Renal cortex interstitium (tissue), 11 donors: Measurements from ENCODE around the gene DIS3L. TPM values are rescaled to one million over a fixed set of nuclear protein-coding genes. Genes with fewer than 3 reads are reported as not detected.
A peak's percentile ranks its signal among the peaks of the same experiment; 100 is the strongest.
"Not testable (repeated sequence)": the region's sequence is repeated elsewhere in the genome, so short reads cannot be mapped to it uniquely, and the experiment has no call there.

Source experiments
- DNase-seq, 11 donors: peaks; one replicate each; pipeline ENCODE4 v3.0.0-alpha.2; 2013; ENCODE audit warnings: low read depth in 9 of 11, low spot score in 4 of 11; ENCODE audit errors: extremely low read depth in 1 of 11
- polyA plus RNA-seq, 3 donors: library from polyadenylated mRNA; unstranded; fragments of 120-200 nt; gene quantifications; one replicate each; pipeline ENCODE4 v1.2.1, GENCODE V29; 2013; ENCODE audit not compliant: insufficient read length in 3 of 3

The DIS3L gene
- polyA plus RNA-seq, 3 donors: 34.1 to 43.6 (median 39.9) TPM

DNA sequence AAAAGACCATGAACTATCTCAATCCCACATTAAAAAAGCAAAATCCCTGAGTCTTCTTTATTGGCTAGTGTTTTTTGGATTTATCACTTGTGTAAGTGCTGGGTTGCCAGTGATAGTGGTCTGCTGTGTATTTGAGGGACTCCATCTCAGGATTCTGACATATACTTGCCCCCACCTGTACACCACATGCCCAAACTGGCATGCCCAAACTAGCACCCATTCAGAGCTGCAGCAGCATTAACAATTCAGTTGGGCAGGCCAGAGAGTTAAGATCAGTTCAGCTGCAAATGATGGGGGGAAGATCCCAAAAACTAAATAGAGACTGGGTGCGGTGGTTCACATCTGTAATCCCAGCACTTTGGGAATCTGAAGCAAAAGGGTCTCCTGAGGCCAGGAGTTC, 69.4 kb downstream of the DIS3L start:
- no peak for DNase-seq

DNA sequence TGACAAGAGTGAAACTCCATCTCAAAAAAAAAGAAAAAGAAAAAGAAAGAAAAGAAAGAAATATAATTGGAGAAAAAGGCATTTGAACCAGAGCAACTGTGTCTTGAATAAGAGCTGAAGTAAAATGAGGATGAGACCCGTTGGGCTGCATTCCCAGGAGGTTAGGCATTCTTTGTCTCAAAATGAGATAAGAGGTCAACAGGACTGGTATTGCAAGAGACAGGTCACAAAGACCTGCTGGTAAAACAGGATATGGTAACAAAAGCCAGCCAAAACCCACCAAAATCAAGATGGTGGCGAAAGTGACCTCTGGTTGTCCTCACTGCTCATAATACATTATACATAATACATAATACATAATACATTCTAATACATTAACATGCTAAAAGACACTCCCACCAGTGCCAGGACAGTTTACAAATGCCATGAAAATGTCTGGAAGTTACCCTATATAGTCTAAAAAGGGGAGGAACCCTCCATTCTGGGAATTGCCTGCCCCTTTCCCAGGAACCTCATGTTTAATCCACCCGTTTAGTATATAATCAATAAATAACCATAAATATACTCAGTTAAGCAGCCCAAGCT, 71.7 kb downstream of the DIS3L start:
- DNase-seq: no peak

DNA sequence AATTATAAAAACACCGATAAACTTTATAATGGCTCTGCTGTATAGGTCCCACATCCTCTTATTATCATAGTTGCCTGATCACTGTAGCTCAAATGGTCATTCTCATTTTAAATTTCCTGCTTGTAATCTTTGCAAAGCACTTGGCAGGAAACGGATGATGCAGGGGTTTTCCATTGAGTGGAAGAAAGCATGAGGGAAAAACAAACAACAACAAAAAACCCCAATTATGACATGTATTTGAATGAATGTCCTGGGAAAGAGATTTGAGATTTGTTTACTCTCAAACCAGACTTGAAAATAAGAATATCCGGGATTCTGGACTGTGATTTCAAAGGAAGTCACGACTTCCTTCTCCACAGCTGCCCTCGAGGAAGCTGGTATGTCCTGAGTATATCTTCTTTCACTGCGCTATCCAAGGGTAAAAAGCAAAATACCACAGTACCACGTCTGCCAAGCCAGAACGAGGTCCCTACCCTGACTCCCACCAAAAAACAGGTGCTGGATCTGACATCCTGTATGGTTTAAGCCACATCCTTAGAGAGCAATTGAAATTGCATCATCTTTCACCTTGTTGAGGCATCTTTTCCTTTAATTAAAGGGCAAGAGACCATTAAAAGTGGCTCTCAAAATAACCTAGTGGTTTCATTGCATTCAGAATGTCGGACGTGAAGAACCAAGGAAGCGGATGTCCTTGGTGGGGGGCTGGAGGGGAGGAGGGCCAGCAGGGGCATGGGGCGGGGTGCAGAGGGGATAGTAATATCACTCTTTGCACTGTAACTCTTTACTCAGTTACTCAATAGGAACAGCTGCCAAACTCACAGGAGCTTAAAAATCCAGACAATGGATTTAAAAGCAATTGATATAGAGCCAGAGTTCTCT, 76.6 kb downstream of the DIS3L start:
- DNase-seq: peak in 2 of 11 donors; percentile 7 to 12

DNA sequence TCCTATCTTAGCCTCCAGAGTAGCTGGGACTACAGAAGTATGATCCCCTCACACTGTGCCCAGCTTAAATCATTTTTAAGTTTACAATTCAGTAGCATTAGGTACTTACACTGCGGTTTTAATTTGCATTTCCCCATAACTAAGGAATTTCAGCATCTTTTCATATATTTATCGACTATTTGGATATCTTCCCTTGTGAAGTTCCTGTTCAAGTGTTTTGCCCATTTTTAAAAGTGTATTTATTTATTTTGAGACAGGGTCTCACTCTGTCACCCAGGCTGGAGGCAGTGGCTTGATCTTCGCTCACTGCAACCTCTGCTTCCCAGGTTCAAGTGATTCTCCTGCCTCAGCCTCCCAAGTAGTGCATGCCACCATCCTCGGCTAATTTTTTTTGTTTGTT, 80.8 kb downstream of the DIS3L start:
- DNase-seq: no peak

DNA sequence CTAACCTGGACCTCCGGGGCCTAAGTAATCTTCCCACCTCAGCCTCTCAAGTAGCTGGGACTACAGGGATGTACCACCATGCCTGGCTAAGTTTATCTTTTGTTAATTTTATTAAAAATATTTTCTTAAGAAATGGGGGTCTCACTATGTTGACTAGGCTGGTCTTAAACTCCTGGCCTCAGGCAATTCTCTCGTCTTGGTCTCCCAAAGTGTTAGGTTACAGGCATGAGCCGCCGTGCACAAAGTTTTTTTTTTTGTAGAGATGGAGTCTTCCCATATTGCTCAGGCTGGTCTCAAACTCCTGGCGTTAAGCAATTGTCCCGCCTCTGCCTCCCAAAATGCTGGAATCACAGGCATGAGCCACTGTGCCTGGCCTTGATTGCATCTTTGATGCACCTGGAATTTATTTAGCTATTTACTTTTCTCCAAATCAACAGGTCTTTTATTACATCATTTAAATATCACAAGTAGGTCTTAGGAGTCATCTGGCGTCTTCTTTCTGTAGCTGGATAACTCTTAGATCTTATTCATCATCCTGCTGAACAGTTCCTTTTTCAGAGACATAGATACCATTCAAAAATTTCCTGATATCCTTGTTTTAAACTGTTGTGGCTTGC, 85.6 kb downstream of the DIS3L start:
- DNase-seq: no peak

DNA sequence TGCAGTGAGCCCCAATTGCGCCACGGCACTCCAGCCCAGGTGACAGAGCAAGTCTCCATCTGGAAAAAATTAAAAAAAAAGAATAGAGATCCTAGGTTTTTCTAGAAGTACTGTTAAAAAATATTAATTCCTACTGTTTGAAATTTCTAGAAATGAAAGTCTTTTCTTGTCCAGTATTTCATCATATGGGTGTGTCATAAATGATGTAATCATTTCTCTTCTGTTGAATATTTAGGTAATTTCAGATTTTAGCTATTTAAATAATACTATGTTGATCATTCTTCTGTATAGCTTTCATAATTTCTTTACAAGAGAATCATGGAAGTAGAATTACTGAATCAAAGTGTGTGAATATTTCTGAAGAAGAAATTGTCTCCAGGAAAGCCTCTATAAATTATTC, 88.0 kb downstream of the DIS3L start:
- DNase-seq: not testable (repeated sequence)

Other genes with a start within 250 kb of the DIS3L start
- 1 to 10 TPM; 1.6 to 3.3 (median 2.3) TPM for gene MEGF11, start 39.8 kb upstream of the DIS3L start, polyA plus RNA-seq
- gene TIPIN, start 63.1 kb downstream of the DIS3L start, polyA plus RNA-seq: 10 to 100 TPM; 16.1 to 21.1 (median 19.7) TPM
- gene MAP2K1, start 93.3 kb downstream of the DIS3L start, polyA plus RNA-seq: 10 to 100 TPM; 51.1 to 51.6 (median 51.4) TPM
- 10 to 100 TPM; 32.5 to 45.4 (median 38.4) TPM for gene SNAPC5, start 204.2 kb downstream of the DIS3L start, polyA plus RNA-seq
- gene RPL4, start 211.3 kb downstream of the DIS3L start, polyA plus RNA-seq: 1,000 to 10,000 TPM; 3,551 to 3,829 (median 3,692) TPM
- gene ZWILCH, start 211.8 kb downstream of the DIS3L start, polyA plus RNA-seq: 10 to 100 TPM; 25.2 to 31.2 (median 28.4) TPM